SHP77 treated with DMSO at 0.1 percent for 48 hours (cell line): Measurements from ENCODE around the gene CEP164.

ENCODE experiments used
- DNase-seq: peaks from one replicate; lab custom pipeline; 2025; lab: John Stamatoyannopoulos, UW

The CEP164 gene

GRCh38 chr11:117366875-117367274 is 39.2 kb downstream of the CEP164 start:
- no peak for DNase-seq

GRCh38 chr11:117369534-117369933 is 41.9 kb downstream of the CEP164 start:
- no peak for DNase-seq

GRCh38 chr11:117371453-117371852 is 43.8 kb downstream of the CEP164 start:
- no peak for DNase-seq

- DNase-seq = no peak
These were observed 46.8 kb downstream of the CEP164 start for GRCh38 chr11:117374316-117375055.

GRCh38 chr11:117375960-117376359 is 48.3 kb downstream of the CEP164 start:
- no peak for DNase-seq

- DNase-seq = no peak
These were observed 48.9 kb downstream of the CEP164 start for GRCh38 chr11:117376517-117376916.

- DNase-seq = no peak
These were observed 51.6 kb downstream of the CEP164 start for GRCh38 chr11:117378976-117379865.

GRCh38 chr11:117380676-117381075 is 53.0 kb downstream of the CEP164 start:
- DNase-seq = no peak

GRCh38 chr11:117381481-117382387 is 54.1 kb downstream of the CEP164 start:
- no peak for DNase-seq

GRCh38 chr11:117382746-117383145 is 55.1 kb downstream of the CEP164 start:
- DNase-seq = no peak

- no peak for DNase-seq
These were observed 56.4 kb downstream of the CEP164 start for GRCh38 chr11:117384045-117384444.

- no peak for DNase-seq
These were observed 57.8 kb downstream of the CEP164 start for GRCh38 chr11:117385471-117385870.

GRCh38 chr11:117385906-117386305 is 58.3 kb downstream of the CEP164 start:
- no peak for DNase-seq

GRCh38 chr11:117387992-117388755 is 60.5 kb downstream of the CEP164 start:
- no peak for DNase-seq

- no peak for DNase-seq
These were observed 63.1 kb downstream of the CEP164 start for GRCh38 chr11:117390743-117391142.

GRCh38 chr11:117391181-117391580 is 63.5 kb downstream of the CEP164 start:
- no peak for DNase-seq

GRCh38 chr11:117392001-117392690 is 64.5 kb downstream of the CEP164 start:
- no peak for DNase-seq

GRCh38 chr11:117392979-117393378 is 65.3 kb downstream of the CEP164 start:
- DNase-seq = no peak

GRCh38 chr11:117394221-117394925 is 66.7 kb downstream of the CEP164 start:
- no peak for DNase-seq

- DNase-seq = no peak
These were observed 67.8 kb downstream of the CEP164 start for GRCh38 chr11:117395476-117395875.
